Endodermal cell (in vitro differentiated cells): ENCODE measurements around the gene TLE2. TPM values are rescaled to one million over a fixed set of nuclear protein-coding genes. Genes with fewer than 3 reads are reported as not detected.

ENCODE experiments used
- DNase-seq: peaks from one replicate; pipeline ENCODE4 v3.0.0-alpha.2; 2017
- H3K27ac ChIP-seq: 2 replicates; pipeline ENCODE4 v1.5.1; 2013; ENCODE audit warnings: mild to moderate bottlenecking, low read depth, low read length, moderate library complexity
- H3K27me3 ChIP-seq: 2 replicates; pipeline ENCODE4 v1.6.1; 2013; ENCODE audit warnings: mild to moderate bottlenecking, low read length, moderate library complexity; ENCODE audit not compliant: insufficient read depth, control insufficient read depth, poor library complexity, severe bottlenecking
- H3K36me3 ChIP-seq: 2 replicates; pipeline ENCODE4 v1.7.0; 2013; ENCODE audit warnings: mild to moderate bottlenecking, low read length, moderate library complexity; ENCODE audit not compliant: control insufficient read depth, insufficient read depth
- H3K4me1 ChIP-seq: one replicate; pipeline ENCODE4 v1.7.0; 2013; ENCODE audit warnings: low read length; ENCODE audit not compliant: control insufficient read depth, insufficient read depth
- H3K4me3 ChIP-seq: 2 replicates; pipeline ENCODE4 v1.5.1; 2013; ENCODE audit warnings: mild to moderate bottlenecking, low read length, moderate library complexity
- H3K9ac ChIP-seq: 2 replicates; pipeline ENCODE4 v1.6.1; 2013; ENCODE audit warnings: mild to moderate bottlenecking, low read length, moderate library complexity; ENCODE audit not compliant: poor library complexity, severe bottlenecking; ENCODE audit errors: extremely low read depth
- H3K9me3 ChIP-seq: 2 replicates; pipeline ENCODE4 v1.6.1; 2013; ENCODE audit warnings: mild to moderate bottlenecking, low read length, moderate library complexity; ENCODE audit not compliant: control insufficient read depth
- H3K27ac Mint-ChIP-seq: 2 replicates; pipeline ENCODE4 v1.8.0; 2020; ENCODE audit warnings: mixed read lengths
- H3K27me3 Mint-ChIP-seq: 2 replicates; pipeline ENCODE4 v1.8.0; 2021; ENCODE audit warnings: mild to moderate bottlenecking, mixed read lengths; ENCODE audit not compliant: insufficient read depth
- H3K36me3 Mint-ChIP-seq: 2 replicates; pipeline ENCODE4 v1.8.0; 2020; ENCODE audit warnings: low read depth, mixed read lengths
- H3K4me1 Mint-ChIP-seq: 2 replicates; pipeline ENCODE4 v1.8.0; 2020; ENCODE audit warnings: mixed read lengths
- H3K4me3 Mint-ChIP-seq: 2 replicates; pipeline ENCODE4 v1.8.0; 2020; ENCODE audit warnings: mild to moderate bottlenecking, moderate library complexity, mixed read lengths
- H3K9me3 Mint-ChIP-seq: 2 replicates; pipeline ENCODE4 v1.8.0; 2020; ENCODE audit warnings: mild to moderate bottlenecking, mixed read lengths
- CTCF ChIP-seq: fragments of 200-600 bp; sonication (generic); conservative IDR thresholded peaks from 2 replicates; pipeline ENCODE4 v1.5.0; 2021; ENCODE audit warnings: antibody characterized with exemption, mild to moderate bottlenecking
- whole genome bisulfite sequencing, 2 experiments: methylation state at CpG; one replicate each; pipeline versions ENCODE4 v1.1.5 to v1.1.7; 2013; ENCODE audit warnings: missing lambda C conversion rate in 2 of 2, mixed read lengths in 1 of 2; ENCODE audit not compliant: insufficient coverage in 1 of 2, insufficient read length in 1 of 2; 5-methylcytosine and 5-hydroxymethylcytosine counted together
- total RNA-seq, 2 donors: library from RNA; stranded (reverse); fragmentation: NEBNext Ultra II Directional in 1 of 2; extraction: Animal tissue kit (Norgen Biotek cat#: 25700) in 1 of 2; gene quantifications; 2 replicates in 1 of 2; 3 replicates in 1 of 2; pipeline ENCODE4 v1.2.1, GENCODE V29; 2021

Gene TLE2
- total RNA-seq, 2 donors from 2014 or later = 75.0 to 80.3 TPM

- DNase-seq = no peak
- Histone ChIP-seq H3K9ac (no peak overlapping the region), H3K27ac (no peak overlapping the region), H3K27me3 (peaks cover 27% of the 10 kb centered on the region), H3K9me3 (no peaks in the 10 kb centered on the region), H3K36me3 (peaks cover 5% of the 10 kb centered on the region), H3K4me3 (peak overlapping the region; percentile 80), H3K4me1 (peaks cover 8% of the 10 kb centered on the region)
- Mint-ChIP-seq H3K27ac (no peak overlapping the region), H3K27me3 (peaks cover 60% of the 10 kb centered on the region), H3K4me3 (peak overlapping the region; percentile 68), H3K36me3 (no peaks in the 10 kb centered on the region), H3K4me1 (peaks cover 22% of the 10 kb centered on the region), H3K9me3 (peaks cover 2% of the 10 kb centered on the region)
- TF ChIP-seq CTCF = no peak
- WGBS, 2 experiments = 89 to 100% methylated on average over 2 of the region's 2 CpGs
These were observed 1.8 kb downstream of the TLE2 start for GRCh38 chr19:3027292-3027691.

- no peak overlapping the region for H3K9ac ChIP-seq
- Mint-ChIP-seq H3K4me1 (peaks cover 22% of the 10 kb centered on the region), H3K9me3 (peaks cover 2% of the 10 kb centered on the region), H3K27ac (no peak overlapping the region), H3K36me3 (no peaks in the 10 kb centered on the region), H3K27me3 (peaks cover 55% of the 10 kb centered on the region), H3K4me3 (no peak overlapping the region)
- peaks cover 8% of the 10 kb centered on the region for H3K4me1 ChIP-seq
- H3K27ac ChIP-seq = no peak overlapping the region
- no peak overlapping the region for H3K4me3 ChIP-seq
- DNase-seq = no peak
- TF ChIP-seq CTCF = no peak
- 86 to 94% methylated on average over 1 of the region's 1 CpG for WGBS, 2 experiments
- H3K27me3 ChIP-seq = peaks cover 27% of the 10 kb centered on the region
- H3K36me3 ChIP-seq = peaks cover 5% of the 10 kb centered on the region
- no peaks in the 10 kb centered on the region for H3K9me3 ChIP-seq
These were observed 2.3 kb downstream of the TLE2 start for GRCh38 chr19:3026768-3027167.

GRCh38 chr19:3025549-3025886, 3.6 kb downstream of the TLE2 start:
- Mint-ChIP-seq H3K27ac (peak overlapping the region; percentile 92), H3K9me3 (peaks cover 2% of the 10 kb centered on the region), H3K4me3 (peak overlapping the region; percentile 51), H3K27me3 (peaks cover 43% of the 10 kb centered on the region), H3K36me3 (no peaks in the 10 kb centered on the region), H3K4me1 (peaks cover 22% of the 10 kb centered on the region)
- H3K27ac ChIP-seq = no peak overlapping the region
- H3K4me1 ChIP-seq = peaks cover 8% of the 10 kb centered on the region
- peak; percentile 15 for TF ChIP-seq CTCF
- H3K36me3 ChIP-seq = peaks cover 5% of the 10 kb centered on the region
- peaks cover 22% of the 10 kb centered on the region for H3K27me3 ChIP-seq
- WGBS, 2 experiments = 65 to 83% methylated on average over 3 to 9 of the region's 9 CpGs
- peak overlapping the region; percentile 63 for H3K9ac ChIP-seq
- no peaks in the 10 kb centered on the region for H3K9me3 ChIP-seq
- H3K4me3 ChIP-seq = peak overlapping the region; percentile 76
- no peak for DNase-seq
